Measurements from ENCODE around the gene PRICKLE2. TPM values are rescaled to one million over a fixed set of nuclear protein-coding genes. Genes with fewer than 3 reads are reported as not detected.

Gene PRICKLE2
- total and polyA plus RNA-seq, 2 donors (not counting 3 experiments of a cell fraction or from before 2014, with no cell fraction given): 3.0 to 7.1 TPM

GRCh38 chr3:64170270-64170669 is 55.0 kb downstream of the PRICKLE2 start:
- Histone ChIP-seq H3K9ac (replicated peaks; ENCODE audit: extremely low read depth, insufficient read depth, low read length) (no peak overlapping the region), H3K36me3 (ENCODE audit: control insufficient read depth in 2 of 2, extremely low read depth in 1 of 2, insufficient read depth in 2 of 2, low read length in 2 of 2) (no peaks in the 10 kb centered on the region), H3K9me3 (replicated peaks; ENCODE audit: control insufficient read depth, insufficient read depth, low read length) (no peaks in the 10 kb centered on the region), H3K4me1 (ENCODE audit: control insufficient read depth, extremely low read depth, insufficient read depth, low read length) (no peaks in the 10 kb centered on the region), H3K79me2 (ENCODE audit: control insufficient read depth, insufficient read depth, low read length) (no peaks in the 10 kb centered on the region), H3K4me3 (replicated peaks in 1 of 3; ENCODE audit: insufficient read depth in 1 of 3, low read depth in 1 of 3, low read length in 3 of 3) (no peak overlapping the region), H2AFZ (ENCODE audit: low read depth, low read length) (no peak overlapping the region), H3K27me3 (ENCODE audit: control insufficient read depth in 2 of 2, insufficient read depth in 2 of 2, low read length in 2 of 2) (no peaks in the 10 kb centered on the region), H3K27ac (ENCODE audit: insufficient read depth, low read depth, low read length) (no peak overlapping the region), H4K20me1 (replicated peaks; ENCODE audit: control insufficient read depth, extremely low read depth, insufficient read depth, low read length) (no peaks in the 10 kb centered on the region), H3K9me1 (replicated peaks; ENCODE audit: control insufficient read depth, extremely low read depth, insufficient read depth, low read length) (no peaks in the 10 kb centered on the region), H3K4me2 (ENCODE audit: insufficient read depth, low read length) (no peak overlapping the region)
- intact Hi-C loops (cut with micrococcal nuclease): no loop called here
- BruUV-seq (replicated peaks): no TSS peak
- DNase-seq (ENCODE audit: low read depth, low spot score) (no peak), FAIRE-seq (no peak)
- POLR2A ChIA-PET: no interaction called here
- dilution Hi-C loops (cut with MboI; ENCODE audit: extremely low pct_ligation_motif_present, low sequenced_read_pairs): no loop called here
- TF ChIP-seq EZH2 (IDR thresholded peaks at IDR 0.05; ENCODE audit: borderline replicate concordance, low read depth, low read length, severe bottlenecking) (no peak), MYC (IDR thresholded peaks at IDR 0.05; ENCODE audit: low read depth, low read length) (no peak), FOS (IDR thresholded peaks at IDR 0.05; ENCODE audit: borderline replicate concordance, insufficient read depth, low read length) (no peak), POLR2A (IDR thresholded peaks at IDR 0.05; ENCODE audit: low read depth, low read length) (no peak), JUN (IDR thresholded peaks at IDR 0.05; ENCODE audit: borderline replicate concordance, insufficient read depth, insufficient read length, low read depth) (no peak), POLR2AphosphoS5 (IDR thresholded peaks at IDR 0.05; ENCODE audit: insufficient read depth, low read depth, low read length) (no peak), GATA2 (IDR thresholded peaks at IDR 0.05; ENCODE audit: insufficient read depth, insufficient read length, low read depth, low read length) (no peak), CTCF (IDR thresholded peaks at IDR 0.05; ENCODE audit: extremely low read depth in 1 of 2, insufficient read depth in 1 of 2, low read depth in 1 of 2, low read length in 2 of 2) (no peak), MAX (IDR thresholded peaks at IDR 0.05; ENCODE audit: insufficient read depth, insufficient read length) (no peak)
- CTCF ChIA-PET: no interaction called here
